GM12801 (cell line): ENCODE data around the gene CDADC1.

ENCODE experiments used
- CTCF ChIP-seq: IDR thresholded peaks from one replicate; pipeline ENCODE4 v1.5.1; 2011; ENCODE audit warnings: control low read depth; ENCODE audit not compliant: insufficient read length; ENCODE audit errors: extremely low read depth

Gene CDADC1

GRCh38 chr13:49247643-49248621 is at the start of gene CDADC1:
CDADC1 (plus strand) TSS chr13:49247925; CDS start chr13:49248038, 113 bp downstream.
- TF ChIP-seq CTCF: no peak

- TF ChIP-seq CTCF: no peak
These were observed 41.1 kb upstream of the CDADC1 start for GRCh38 chr13:49206641-49207040.

GRCh38 chr13:49208619-49209018 is 39.1 kb upstream of the CDADC1 start:
- no peak for TF ChIP-seq CTCF

GRCh38 chr13:49210114-49210513 is 37.6 kb upstream of the CDADC1 start:
- no peak for TF ChIP-seq CTCF

DNA sequence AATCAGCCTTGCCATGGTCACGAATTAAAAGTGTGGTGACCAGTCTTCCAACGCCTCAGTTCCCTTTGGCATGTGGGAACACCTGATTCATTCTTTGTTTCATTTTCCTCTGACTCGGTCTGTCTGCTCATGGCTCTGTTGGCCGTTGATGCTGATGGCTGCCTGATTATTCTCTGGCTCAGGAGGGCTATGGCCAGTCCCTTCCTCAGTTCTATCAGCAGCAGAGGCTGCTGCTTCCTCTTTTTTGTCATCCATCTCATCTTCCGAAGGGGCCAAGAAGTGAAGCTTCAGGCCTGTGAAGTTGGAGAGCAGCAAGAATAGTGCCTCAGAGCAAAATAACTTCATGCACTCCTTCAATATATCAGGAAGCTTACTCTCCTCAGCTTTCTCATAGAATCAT is 37.1 kb upstream of the CDADC1 start:
- TF ChIP-seq CTCF: no peak

GRCh38 chr13:49213539-49213938 is 34.2 kb upstream of the CDADC1 start:
- no peak for TF ChIP-seq CTCF

GRCh38 chr13:49213997-49214916 is 33.5 kb upstream of the CDADC1 start:
- no peak for TF ChIP-seq CTCF
